Heart left ventricle (tissue), 13 donors: ENCODE results near the gene ZNF429.

Experiments used
- CTCF ChIP-seq, 12 donors: fragments of 200-600 bp; sonication (generic) in 4 of 12; IDR thresholded peaks; one replicate each; pipeline versions ENCODE4 v1.5.0 to v1.8.0; 2018 to 2022; ENCODE audit warnings: antibody characterized with exemption in 12 of 12, mild to moderate bottlenecking in 5 of 12
- POLR2A ChIP-seq, 2 donors: fragments of 450-650 bp; IDR thresholded peaks; one replicate each; pipeline ENCODE4 v1.6.1; 2017; ENCODE audit warnings: antibody characterized with exemption in 2 of 2, mild to moderate bottlenecking in 2 of 2, moderate library complexity in 2 of 2
- donor health status: ischemic (EF 13 %, LVEDD 7.1; RV severe dilation, severe dysfunction).
- donor health status: DM: no; HTN: yes; CAD: no.
- donor health status: DM: no; HTN: no; CAD: no.
- donor health status: ischemic (EF 25% LVEDD 6.9; RV normal size, moderate dysfunction).
- donor health status: ischemic (EF 25% LVEDD 5.7; RV mildly dilated, moderate dysfunction).
- donor health status: ischemic (EF 35%, LVEDD 5.7; RV mildly dilated, moderate dysfunction).
- donor health status: nonischemic (EF 11% LVEDD 7.7; RV severe dilation, severe dysfunction).
- donor health status: DM: yes; HTN: yes; CAD: no.
- donor health status: PGD.
- donor health status: ischemic (EF 29% LVEDD 5.4; RV normal size, mild dysfunction).
- donor health status: nonischemic (EF 23%, LVEDD 6.1; RV moderate dilation, normal function).

DNA sequence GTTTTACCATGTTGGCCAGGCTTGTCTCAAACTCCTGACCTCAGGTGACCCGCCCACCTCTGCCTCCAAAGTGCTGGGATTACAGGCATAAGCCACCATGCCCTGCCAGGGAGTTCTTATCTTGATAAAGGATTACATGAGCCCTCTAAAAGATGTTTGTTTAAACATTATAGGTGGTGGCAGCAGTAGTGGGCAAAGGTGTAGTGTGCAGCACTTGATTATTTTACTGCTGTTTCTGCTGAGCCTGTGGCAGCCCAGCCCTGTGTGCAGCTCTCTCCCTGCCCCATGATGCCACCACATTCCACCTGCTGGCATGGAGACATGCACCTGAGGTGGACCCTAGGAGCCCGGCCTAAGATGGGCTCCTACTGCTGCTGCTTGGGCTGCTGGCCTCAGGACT, 54.0 kb downstream of the ZNF429 start:
- TF ChIP-seq CTCF (IDR thresholded peaks at IDR 0.05) (no peak), POLR2A (IDR thresholded peaks at IDR 0.05) (no peak)
